ENCODE measurements around the gene DDIAS.
"Not testable (repeated sequence)": the region's sequence is repeated elsewhere in the genome, so short reads cannot be mapped to it uniquely, and the experiment has no call there.

DDIAS gene

DNA sequence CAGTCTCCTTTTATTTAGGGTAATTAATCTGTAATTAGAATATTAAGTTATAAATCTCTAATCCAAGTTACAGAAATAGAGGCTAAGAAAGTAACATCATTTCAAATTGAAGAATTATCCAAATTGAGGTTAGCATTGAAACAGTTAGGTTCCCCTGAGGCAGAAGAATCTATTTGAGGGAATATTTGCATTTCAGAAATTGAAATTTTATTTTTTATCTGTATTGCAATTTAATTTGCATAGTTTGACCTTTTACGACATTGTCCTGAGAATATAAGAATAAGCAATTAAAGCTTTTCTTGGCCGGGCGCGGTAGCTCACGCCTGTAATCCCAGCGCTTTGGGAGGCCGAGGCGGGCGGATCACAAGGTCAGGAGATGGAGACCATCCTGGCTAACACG lies 27.6 kb downstream of the DDIAS start:
- no peak for DNase-seq

GRCh38 chr11:82930229-82930628 lies 28.7 kb downstream of the DDIAS start:
- DNase-seq: no peak

GRCh38 chr11:82930734-82931133 lies 29.2 kb downstream of the DDIAS start:
- DNase-seq: no peak

DNA sequence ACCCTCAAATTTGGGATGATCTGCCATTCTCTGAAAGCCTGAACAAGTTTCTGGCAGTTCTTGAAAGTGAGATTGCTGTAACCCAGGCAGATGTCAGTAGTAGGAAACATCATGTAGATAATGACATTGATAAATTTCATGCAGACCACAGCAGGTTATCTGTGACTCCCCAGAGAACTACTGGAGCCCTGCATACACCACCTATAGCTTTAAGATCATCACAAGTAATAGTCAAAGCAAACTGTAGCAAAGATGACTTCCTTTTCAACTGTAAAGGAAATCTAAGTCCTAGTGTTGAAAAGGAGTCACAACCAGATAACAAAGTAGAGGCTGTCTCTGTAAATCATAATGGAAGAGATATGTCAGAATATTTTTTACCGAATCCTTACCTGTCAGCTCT lies 31.0 kb downstream of the DDIAS start:
- no peak for DNase-seq

DNA sequence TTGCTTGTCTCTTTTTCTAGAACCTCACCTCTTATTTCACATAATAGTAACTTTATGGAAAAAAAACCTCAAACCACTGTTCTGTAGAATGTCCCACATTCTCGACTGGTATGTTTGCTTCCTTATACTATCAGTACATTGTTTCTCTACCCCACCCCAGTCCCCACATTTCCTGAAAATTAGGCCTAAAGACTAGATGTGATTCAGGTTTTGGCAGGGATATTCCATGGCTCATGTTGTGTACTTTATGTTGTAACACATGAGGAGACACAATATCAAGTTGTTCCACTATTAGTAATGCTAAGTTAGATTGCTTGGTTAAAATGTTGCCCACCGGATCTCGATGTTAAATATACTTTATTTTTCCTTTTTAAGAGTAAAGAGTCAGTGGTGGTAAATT lies 34.7 kb downstream of the DDIAS start:
- no peak for DNase-seq

- no peak for DNase-seq
These were observed 36.0 kb downstream of the DDIAS start for GRCh38 chr11:82937554-82937953.

DNA sequence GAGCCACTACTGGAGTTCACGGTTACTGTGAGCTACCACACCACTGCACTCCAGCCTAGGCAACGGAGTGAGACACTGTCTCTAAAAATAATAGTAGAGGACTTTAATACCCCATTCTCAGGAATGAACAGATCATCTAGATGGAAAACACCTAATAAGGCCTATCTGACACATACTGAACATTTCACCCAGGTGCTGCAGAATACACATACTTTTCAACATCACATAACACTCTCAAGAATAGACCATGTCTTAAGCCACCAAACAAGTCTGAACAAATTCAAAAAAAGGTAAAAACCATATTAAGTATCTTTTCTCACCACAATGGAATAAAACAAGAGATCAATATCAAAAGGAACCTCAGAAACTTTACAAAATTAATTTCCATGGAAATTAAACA lies 37.9 kb downstream of the DDIAS start:
- DNase-seq: no peak

DNA sequence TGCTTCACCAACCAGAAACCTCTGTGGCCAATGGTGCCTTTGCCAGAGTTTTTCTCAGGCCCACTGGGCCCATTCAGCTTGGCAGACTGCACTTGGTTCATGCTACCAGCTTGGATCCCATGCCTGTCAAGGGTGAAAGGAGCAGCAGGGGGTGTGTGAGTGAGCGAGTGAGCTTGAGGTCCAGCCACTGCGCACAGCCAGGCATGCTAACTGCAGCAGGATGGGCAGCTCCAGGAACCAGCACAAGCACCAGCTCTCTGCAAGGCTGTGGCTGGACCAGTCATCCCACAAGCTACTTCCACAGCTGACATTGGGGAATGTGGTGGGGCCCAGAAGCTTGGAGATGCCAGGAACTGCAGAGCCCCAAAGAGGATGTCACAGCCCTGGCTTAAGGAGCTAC lies 40.8 kb downstream of the DDIAS start:
- DNase-seq: no peak

DNA sequence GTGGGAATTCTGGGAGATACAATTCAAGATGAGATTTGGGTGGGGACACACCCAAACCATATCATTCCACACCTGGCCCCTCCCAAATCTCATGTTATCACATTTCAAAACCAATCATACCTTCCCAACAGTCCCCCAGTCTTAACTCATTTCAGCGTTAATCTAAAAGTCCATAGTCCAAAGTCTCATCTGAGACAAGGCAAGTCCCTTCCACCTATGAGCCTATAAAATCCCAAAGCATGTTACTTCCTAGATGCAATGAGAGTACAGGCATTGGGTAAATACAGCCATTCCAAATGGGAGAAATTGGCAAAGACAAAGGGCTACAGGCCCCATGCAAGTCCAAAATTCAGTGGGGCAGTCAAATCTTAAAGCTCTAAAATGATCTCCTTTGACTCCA lies 41.9 kb downstream of the DDIAS start:
- not testable (repeated sequence) for DNase-seq

- DNase-seq: no peak
These were observed 42.7 kb downstream of the DDIAS start for GRCh38 chr11:82944198-82944597.

- not testable (repeated sequence) for DNase-seq
These were observed 43.5 kb downstream of the DDIAS start for GRCh38 chr11:82945041-82945440.

GRCh38 chr11:82945682-82946081 lies 44.1 kb downstream of the DDIAS start:
- no peak for DNase-seq

- no peak for DNase-seq
These were observed 47.8 kb downstream of the DDIAS start for GRCh38 chr11:82949352-82949751.

DNA sequence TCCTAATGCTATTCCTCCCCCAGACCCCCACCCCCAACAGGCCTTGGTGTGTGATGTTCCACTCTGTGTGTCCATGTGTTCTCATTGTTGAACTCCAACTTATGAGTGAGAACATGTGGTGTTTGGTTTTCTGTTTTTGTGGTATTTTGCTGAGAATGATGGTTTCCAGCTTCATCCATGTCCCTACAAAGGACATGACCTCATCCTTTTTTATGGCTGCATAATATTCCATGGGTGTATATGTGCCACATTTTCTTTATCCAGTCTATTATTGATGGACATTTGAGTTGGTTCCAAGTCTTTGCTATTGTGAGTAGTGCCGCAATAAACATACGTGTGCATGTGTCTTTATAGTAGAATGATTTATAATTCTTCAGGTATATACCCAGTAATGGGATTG lies 49.0 kb downstream of the DDIAS start:
- DNase-seq: not testable (repeated sequence)

GRCh38 chr11:82955736-82956453 lies 54.4 kb downstream of the DDIAS start:
- peak; percentile 32 for DNase-seq

DNA sequence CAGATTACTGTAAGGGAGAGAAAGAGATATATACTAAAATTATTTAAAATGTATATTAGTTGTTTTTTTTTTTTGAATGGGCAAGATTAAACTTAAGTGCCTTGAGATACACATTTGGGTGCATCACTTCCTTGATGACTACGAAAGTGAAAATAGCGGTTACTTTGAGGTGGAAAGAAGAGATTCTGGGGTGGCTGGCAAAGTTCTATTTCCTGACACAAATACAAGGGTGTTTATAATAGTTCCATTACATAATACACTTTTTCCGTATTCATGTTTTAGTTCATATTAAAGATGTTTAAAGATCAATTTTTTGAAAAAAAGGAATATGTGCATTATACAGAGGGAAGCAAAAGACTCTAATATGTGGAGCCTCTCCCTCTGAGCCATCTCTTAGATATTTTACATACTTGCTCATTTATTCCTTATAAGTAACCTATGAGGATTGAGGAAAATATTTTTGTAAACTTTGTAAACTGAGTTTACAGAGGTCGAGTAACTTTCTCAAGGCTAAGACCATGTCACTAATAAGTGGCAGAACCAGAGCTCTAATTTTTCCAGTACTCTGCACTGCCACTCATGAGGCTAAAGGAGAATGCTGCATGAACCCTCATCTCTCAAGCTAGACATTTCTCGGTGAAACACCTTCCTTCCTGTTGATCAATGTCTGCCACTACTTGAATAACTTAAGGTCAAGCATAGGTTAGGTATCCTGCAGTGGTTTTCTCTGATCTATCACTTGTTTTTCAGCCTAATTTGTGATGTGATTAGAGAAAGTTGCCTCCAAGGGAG lies 58.6 kb downstream of the DDIAS start:
- no peak for DNase-seq

- DNase-seq: no peak
These were observed 59.2 kb downstream of the DDIAS start for GRCh38 chr11:82960779-82961143.

- not testable (repeated sequence) for DNase-seq
These were observed 60.5 kb downstream of the DDIAS start for GRCh38 chr11:82962021-82962420.

- no peak for DNase-seq
These were observed 65.8 kb downstream of the DDIAS start for GRCh38 chr11:82967381-82967780.

DNA sequence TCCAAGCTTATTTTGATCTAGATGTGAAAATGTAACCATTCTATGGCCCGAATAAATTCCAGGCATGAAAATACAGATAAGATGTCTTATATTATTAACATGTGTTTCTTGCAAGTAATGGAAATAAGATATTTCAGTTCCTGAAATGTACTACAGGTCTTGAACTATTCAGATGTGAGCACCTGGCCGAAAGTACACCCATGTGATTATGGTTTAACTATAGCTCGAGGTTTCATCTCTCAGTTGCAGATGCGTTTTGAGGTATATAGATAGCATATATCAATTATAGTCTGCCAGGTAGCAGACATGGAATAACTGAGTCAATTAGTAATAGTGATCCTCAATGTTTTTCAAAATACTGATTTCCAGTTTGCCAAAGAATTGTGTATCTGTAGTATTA lies 68.3 kb downstream of the DDIAS start:
- no peak for DNase-seq

DNA sequence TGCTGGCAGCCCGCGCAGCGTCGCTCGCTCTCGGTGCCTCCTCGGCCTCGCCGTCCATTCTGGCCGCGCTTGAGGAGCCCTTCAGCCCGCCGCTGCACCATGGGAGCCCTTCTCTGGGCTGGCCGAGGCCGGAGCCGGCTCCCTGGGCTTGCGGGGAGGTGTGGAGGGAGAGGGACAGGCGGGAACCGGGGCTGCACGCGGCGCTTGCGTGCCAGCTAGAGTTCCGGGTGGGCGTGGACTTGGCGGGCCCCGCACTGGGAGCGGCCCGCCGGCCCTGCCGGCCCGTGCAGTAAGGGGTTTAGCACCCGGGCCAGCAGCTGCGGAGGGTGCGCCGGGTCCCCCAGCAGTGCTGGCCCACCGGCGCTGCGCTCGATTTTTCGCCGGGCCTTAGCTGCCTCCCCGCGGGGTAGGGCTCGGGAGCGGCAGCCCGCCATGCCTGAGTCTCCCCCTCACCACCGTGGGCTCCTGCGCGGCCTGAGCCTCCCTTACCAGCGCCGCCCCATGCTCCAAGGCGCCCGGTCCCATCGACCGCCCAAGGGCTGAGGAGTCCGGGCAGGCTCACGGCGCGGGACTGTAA lies 69.1 kb downstream of the DDIAS start:
- not testable (repeated sequence) for DNase-seq

DNA sequence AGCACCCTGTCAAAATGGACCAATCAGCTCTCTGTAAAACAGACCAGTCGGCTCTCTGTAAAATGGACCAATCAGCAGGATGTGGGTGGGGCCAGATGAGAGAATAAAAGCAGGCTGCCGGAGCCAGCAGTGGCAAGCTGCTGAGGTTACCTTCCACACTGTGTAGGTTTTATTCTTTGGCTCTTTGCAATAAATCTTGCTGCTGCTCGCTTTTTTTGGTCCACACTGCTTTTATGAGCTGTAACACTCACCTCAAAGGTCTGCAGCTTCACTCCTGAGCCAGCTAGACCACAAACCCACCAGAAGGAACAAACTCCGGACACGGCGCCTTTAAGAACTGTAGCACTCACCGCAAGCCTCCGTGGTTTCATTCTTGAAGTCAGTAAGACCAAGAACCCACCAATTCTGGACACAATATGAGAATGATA lies 70.0 kb downstream of the DDIAS start:
- not testable (repeated sequence) for DNase-seq

GRCh38 chr11:82972103-82972502 lies 70.6 kb downstream of the DDIAS start:
- DNase-seq: no peak

GRCh38 chr11:82974135-82974534 lies 72.6 kb downstream of the DDIAS start:
- DNase-seq: no peak
